Naive thymus-derived CD4-positive, alpha-beta T cell (primary cell): ENCODE data around the gene F13B. TPM values are rescaled to one million over a fixed set of nuclear protein-coding genes. Genes with fewer than 3 reads are reported as not detected.
"Not testable (repeated sequence)": the region's sequence is repeated elsewhere in the genome, so short reads cannot be mapped to it uniquely, and the experiment has no call there.

ENCODE experiments used
- ATAC-seq: fragments of 150-1000 bp; cut with Tn5 transposase; 2 replicates; pipeline ENCODE4 v1.10.0; 2021; ENCODE audit warnings: mild to moderate bottlenecking, moderate library complexity
- CTCF ChIA-PET: fragments of 350-600 bp; sonication (Branson Sonifier 250); formaldehyde crosslinking; loops from one replicate; lab custom pipeline; 2021; ENCODE audit warnings: antibody characterized with exemption; lab: Charles Lee
- POLR2A ChIA-PET: fragments of 350-600 bp; sonication (Branson Sonifier 250); formaldehyde crosslinking; loops from one replicate; lab custom pipeline; 2021; ENCODE audit warnings: antibody characterized with exemption, inconsistent platforms; lab: Charles Lee
- DNase-seq, 9 donors: peaks; one replicate each; pipeline versions ENCODE4 v3.0.0 to v3.0.0-alpha.2; 2020 to 2022; ENCODE audit warnings: mixed read lengths in 1 of 9
- H3K27ac ChIP-seq: one replicate; pipeline ENCODE4 v1.7.0; 2013; ENCODE audit warnings: mild to moderate bottlenecking, low read depth, low read length, moderate library complexity
- H3K27me3 ChIP-seq, 2 donors: one replicate each; pipeline ENCODE4 v1.7.0; 2013; ENCODE audit warnings: low read length in 2 of 2, mild to moderate bottlenecking in 2 of 2, moderate library complexity in 2 of 2; ENCODE audit not compliant: control insufficient read depth in 2 of 2, insufficient read depth in 2 of 2
- H3K36me3 ChIP-seq, 3 experiments: 1 replicate in 2 of 3; 2 replicates in 1 of 3; pipeline ENCODE4 v1.7.0; 2013; ENCODE audit warnings: low read length in 3 of 3, mild to moderate bottlenecking in 3 of 3, moderate library complexity in 1 of 3; ENCODE audit not compliant: insufficient read depth in 3 of 3, control insufficient read depth in 2 of 3
- H3K4me1 ChIP-seq, 2 donors: one replicate each; pipeline ENCODE4 v1.7.0; 2013; ENCODE audit warnings: low read length in 2 of 2, mild to moderate bottlenecking in 2 of 2, moderate library complexity in 1 of 2; ENCODE audit not compliant: control insufficient read depth in 2 of 2, insufficient read depth in 2 of 2
- H3K4me3 ChIP-seq: 2 replicates; pipeline ENCODE4 v1.7.0; 2013; ENCODE audit warnings: mild to moderate bottlenecking, low read length
- H3K9me3 ChIP-seq, 3 experiments: 1 replicate in 2 of 3; 2 replicates in 1 of 3; pipeline ENCODE4 v1.7.0; 2013; ENCODE audit warnings: low read length in 3 of 3; ENCODE audit not compliant: control insufficient read depth in 2 of 3
- H3K27ac Mint-ChIP-seq, 9 donors: one replicate each; pipeline ENCODE4 v1.8.0; 2020 to 2022; ENCODE audit warnings: mixed read lengths in 9 of 9, mild to moderate bottlenecking in 8 of 9, moderate library complexity in 5 of 9, inconsistent platforms in 2 of 9
- H3K27me3 Mint-ChIP-seq, 5 donors: one replicate each; pipeline ENCODE4 v1.8.0; 2021 to 2022; ENCODE audit warnings: mixed read lengths in 5 of 5, mild to moderate bottlenecking in 1 of 5
- H3K36me3 Mint-ChIP-seq, 5 donors: one replicate each; pipeline ENCODE4 v1.8.0; 2020 to 2022; ENCODE audit warnings: mixed read lengths in 5 of 5, mild to moderate bottlenecking in 3 of 5, inconsistent platforms in 1 of 5
- H3K4me1 Mint-ChIP-seq, 7 donors: one replicate each; pipeline ENCODE4 v1.8.0; 2020 to 2022; ENCODE audit warnings: mixed read lengths in 7 of 7, mild to moderate bottlenecking in 3 of 7, inconsistent platforms in 1 of 7
- H3K4me3 Mint-ChIP-seq, 10 donors: one replicate each; pipeline ENCODE4 v1.8.0; 2020 to 2022; ENCODE audit warnings: mild to moderate bottlenecking in 10 of 10, mixed read lengths in 10 of 10, moderate library complexity in 6 of 10, inconsistent platforms in 2 of 10
- H3K9me3 Mint-ChIP-seq, 11 donors: one replicate each; pipeline ENCODE4 v1.8.0; 2020 to 2022; ENCODE audit warnings: mixed read lengths in 11 of 11, mild to moderate bottlenecking in 4 of 11, inconsistent platforms in 1 of 11, moderate library complexity in 1 of 11
- intact Hi-C, 2 donors: fragments of 100-400 bp; cut with micrococcal nuclease; formaldehyde crosslinking; loops; one replicate each; pipeline ENCODE4 v1.15.1; 2023
- polyA plus RNA-seq, 2 donors: library from polyadenylated mRNA; unstranded; fragments of 300-500 nt; fragmentation: Illumina TruSeq; gene quantifications; one replicate each; pipeline ENCODE4 v1.2.3, GENCODE V29; 2021
- total RNA-seq, 6 experiments: library from RNA in 5 of 6; stranded (reverse) in 5 of 6; gene quantifications; 1 replicate in 5 of 6; 2 replicates in 1 of 6; pipeline ENCODE4 v1.2.3 and lab custom pipeline; 2021 to 2026

The F13B gene
- total and polyA plus RNA-seq, 7 experiments from 2014 or later: not detected

DNA sequence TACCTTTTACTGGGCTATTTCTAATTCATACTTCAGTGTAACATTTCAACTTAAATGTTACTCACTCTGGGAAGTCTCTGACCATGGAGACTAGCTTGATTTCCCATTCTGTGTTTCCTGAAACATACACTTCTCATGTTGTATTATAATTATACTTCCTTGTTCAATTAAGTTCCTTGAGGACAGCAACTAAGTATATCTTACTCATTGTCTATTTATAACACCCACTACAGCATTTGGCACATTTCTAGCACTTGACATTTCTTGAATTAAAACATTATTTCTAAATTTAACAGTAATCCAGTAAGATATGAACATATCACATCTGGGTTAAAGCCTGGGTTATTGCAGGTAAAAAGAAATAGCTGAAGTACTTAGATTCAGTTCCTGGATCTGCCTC, 32.4 kb upstream of the F13B start:
- DNase-seq: no peak
- Mint-ChIP-seq H3K9me3 (no peaks in the 10 kb centered on the region), H3K4me1 (peaks cover 7 to 48% (median 38%) of the 10 kb centered on the region in 7 donors), H3K4me3 (no peak overlapping the region), H3K27me3 (no peaks in the 10 kb centered on the region), H3K36me3 (peaks cover 0 to 50% (median 0%) of the 10 kb centered on the region in 5 donors), H3K27ac (no peak overlapping the region)
- no peaks in the 10 kb centered on the region for H3K36me3 ChIP-seq
- CTCF ChIA-PET: no interaction called here
- H3K4me3 ChIP-seq: no peak overlapping the region
- no peaks in the 10 kb centered on the region for H3K27me3 ChIP-seq
- intact Hi-C loops: no loop called here
- no peak for ATAC-seq
- POLR2A ChIA-PET: no interaction called here
- no peaks in the 10 kb centered on the region for H3K9me3 ChIP-seq
- H3K27ac ChIP-seq: no peak overlapping the region
- no peaks in the 10 kb centered on the region for H3K4me1 ChIP-seq

DNA sequence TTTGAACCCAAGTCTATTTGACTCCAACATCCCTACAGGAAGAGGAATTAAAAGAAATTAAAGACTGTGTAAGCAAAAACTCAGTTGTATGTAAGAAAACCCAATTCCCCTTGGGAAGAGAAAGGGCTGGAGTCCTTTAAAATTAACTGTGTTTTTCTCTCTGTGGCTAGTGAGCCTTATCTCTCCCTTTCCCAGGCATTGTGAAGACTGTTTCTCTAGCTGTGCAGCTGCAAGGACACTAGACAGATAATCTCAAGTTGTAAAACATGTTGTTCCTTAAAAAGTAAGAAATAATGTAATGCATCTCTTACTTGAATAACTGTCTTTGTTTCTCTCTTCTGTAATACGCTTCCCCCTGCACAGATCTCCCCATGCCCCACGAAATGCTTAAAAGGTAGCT, 29.9 kb upstream of the F13B start:
- H3K27ac ChIP-seq, H3K4me3 ChIP-seq, intact Hi-C loops, H3K27me3 ChIP-seq, H3K4me3 Mint-ChIP-seq, CTCF ChIA-PET, H3K9me3 Mint-ChIP-seq, POLR2A ChIA-PET, ATAC-seq, H3K36me3 ChIP-seq, H3K9me3 ChIP-seq, H3K4me1 ChIP-seq, H3K27me3 Mint-ChIP-seq, DNase-seq, H3K27ac Mint-ChIP-seq: not testable (repeated sequence)
- peaks cover 7 to 31% (median 23%) of the 10 kb centered on the region in 7 donors for H3K4me1 Mint-ChIP-seq
- peaks cover 0 to 40% (median 0%) of the 10 kb centered on the region in 5 donors for H3K36me3 Mint-ChIP-seq

DNA sequence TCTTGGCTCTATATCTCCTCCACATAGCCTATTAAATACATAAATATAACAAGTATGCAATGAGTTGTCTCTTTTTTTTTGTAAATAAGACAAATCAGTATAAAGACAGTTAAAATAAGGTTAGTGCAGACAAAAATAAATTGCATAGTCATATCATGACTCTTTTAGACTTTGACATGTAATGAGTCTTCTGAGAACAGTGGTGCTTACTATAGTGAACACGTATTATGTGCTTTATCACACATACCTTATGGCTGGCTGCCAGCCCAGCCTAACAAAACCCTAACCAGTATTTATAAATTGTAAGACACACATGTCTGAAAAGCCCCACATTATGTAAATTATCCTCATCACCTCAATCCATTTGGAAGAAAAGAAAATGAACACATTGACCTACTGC, 29.1 kb upstream of the F13B start:
- peaks cover 2 to 22% (median 15%) of the 10 kb centered on the region in 7 donors for H3K4me1 Mint-ChIP-seq
- H3K36me3 Mint-ChIP-seq: peaks cover 0 to 34% (median 0%) of the 10 kb centered on the region in 5 donors
- H3K9me3 ChIP-seq: no peaks in the 10 kb centered on the region
- no peaks in the 10 kb centered on the region for H3K4me1 ChIP-seq
- no peak for DNase-seq
- intact Hi-C loops: no loop called here
- no peak overlapping the region for H3K27ac ChIP-seq
- POLR2A ChIA-PET: no interaction called here
- no peak overlapping the region for H3K4me3 Mint-ChIP-seq
- H3K4me3 ChIP-seq: no peak overlapping the region
- no peaks in the 10 kb centered on the region for H3K36me3 ChIP-seq
- H3K27me3 ChIP-seq: no peaks in the 10 kb centered on the region
- CTCF ChIA-PET: interaction anchor here (0.6 kb wide), 1 partner anchor 202 kb away, joined by 3 read pairs; no protein-coding TSS in a partner anchor
- no peak for ATAC-seq
- no peaks in the 10 kb centered on the region for H3K27me3 Mint-ChIP-seq
- no peak overlapping the region for H3K27ac Mint-ChIP-seq
- no peaks in the 10 kb centered on the region for H3K9me3 Mint-ChIP-seq

DNA sequence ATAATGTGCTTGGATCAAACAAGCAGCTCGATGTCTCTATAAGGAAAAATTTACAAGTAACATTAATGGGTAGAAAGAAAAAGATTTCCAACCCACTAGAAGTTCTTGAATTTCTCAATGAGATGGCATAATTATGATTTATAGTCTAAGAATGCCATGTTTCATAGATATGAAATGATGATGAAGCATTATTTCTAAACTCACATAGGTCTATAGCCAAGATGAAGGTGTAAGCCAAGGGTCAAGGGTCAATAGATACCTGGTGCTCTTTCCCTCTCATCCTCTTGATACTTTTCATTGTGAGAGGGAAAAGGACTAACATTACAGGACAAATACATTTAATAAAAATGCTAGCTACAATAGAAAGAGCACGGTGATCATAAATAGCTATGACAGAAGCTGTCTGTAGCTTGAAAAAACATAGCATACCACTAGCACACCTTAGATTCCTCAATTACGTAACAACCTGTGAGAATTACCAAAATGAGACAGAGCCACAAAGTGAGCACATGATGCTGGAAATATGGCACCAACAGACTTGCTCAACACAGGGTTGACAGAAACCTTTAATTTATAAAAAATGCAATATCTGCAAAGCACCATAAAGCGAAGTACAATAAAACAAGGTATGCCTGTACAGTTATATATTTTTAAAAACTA, 26.3 kb upstream of the F13B start:
- Histone ChIP-seq H3K4me1 (no peaks in the 10 kb centered on the region), H3K36me3 (no peaks in the 10 kb centered on the region), H3K27me3 (no peaks in the 10 kb centered on the region), H3K4me3 (no peak overlapping the region), H3K9me3 (no peaks in the 10 kb centered on the region), H3K27ac (no peak overlapping the region)
- ChIA-PET CTCF (no interaction called here), POLR2A (no interaction called here)
- DNase-seq (no peak), ATAC-seq (no peak)
- no peaks in the 10 kb centered on the region for H3K9me3 Mint-ChIP-seq
- no peak overlapping the region for H3K4me3 Mint-ChIP-seq
- peaks cover 0 to 33% (median 0%) of the 10 kb centered on the region in 5 donors for H3K36me3 Mint-ChIP-seq
- H3K4me1 Mint-ChIP-seq: no peaks in the 10 kb centered on the region
- H3K27ac Mint-ChIP-seq: no peak overlapping the region
- intact Hi-C loops: no loop called here
- H3K27me3 Mint-ChIP-seq: no peaks in the 10 kb centered on the region

DNA sequence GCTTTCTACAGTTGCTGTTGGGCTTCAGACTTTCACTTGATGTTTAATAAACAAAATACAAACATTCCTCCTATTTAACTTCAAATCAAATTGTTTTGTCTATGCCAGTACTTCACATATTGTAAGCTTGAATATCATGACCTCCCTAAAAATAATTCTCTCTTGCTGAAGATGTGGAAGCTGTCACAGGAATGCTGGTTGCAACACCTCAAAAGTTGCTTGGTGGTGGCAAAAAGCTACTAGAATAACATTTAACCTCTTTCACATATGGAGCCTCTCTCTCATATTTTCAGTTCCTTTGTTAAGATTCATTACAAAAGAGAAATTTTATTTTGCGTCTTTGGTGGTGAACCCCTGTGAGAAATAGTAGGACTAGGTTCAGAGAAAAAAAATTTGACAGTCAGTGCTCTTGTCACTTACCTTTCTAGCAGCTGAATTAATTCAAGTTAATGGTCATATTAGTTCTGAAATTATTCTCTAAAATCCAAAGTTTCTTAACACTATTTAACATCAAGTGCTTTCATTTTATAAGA, 25.5 kb upstream of the F13B start:
- H3K27me3 ChIP-seq: no peaks in the 10 kb centered on the region
- H3K36me3 Mint-ChIP-seq: peaks cover 0 to 35% (median 0%) of the 10 kb centered on the region in 5 donors

DNA sequence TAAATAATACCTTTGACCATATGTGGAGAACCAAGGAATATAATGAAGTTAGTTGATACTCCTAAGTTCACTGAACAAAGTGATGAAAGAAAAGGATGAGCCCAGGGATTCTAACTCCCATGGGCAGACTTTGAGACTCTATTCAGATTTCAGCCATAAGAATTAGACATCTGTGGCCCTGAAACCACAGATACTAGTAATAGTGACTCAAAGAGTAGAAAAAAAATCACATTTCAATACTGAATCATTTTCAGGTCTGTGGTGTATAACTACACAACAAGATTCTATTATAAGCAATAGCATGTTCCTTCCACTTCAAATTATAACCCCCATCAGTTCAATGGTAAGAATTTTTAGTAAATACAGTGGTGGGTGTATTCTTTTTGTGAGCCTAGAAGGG, 16.4 kb upstream of the F13B start:
- no peak overlapping the region for H3K27ac Mint-ChIP-seq
- H3K4me3 Mint-ChIP-seq: no peak overlapping the region
- Histone ChIP-seq H3K4me3 (no peak overlapping the region), H3K27me3 (no peaks in the 10 kb centered on the region), H3K36me3 (no peaks in the 10 kb centered on the region), H3K27ac (no peak overlapping the region), H3K9me3 (peaks cover 0 to 8% (median 0%) of the 10 kb centered on the region in 3 experiments), H3K4me1 (no peaks in the 10 kb centered on the region)
- intact Hi-C loops: no loop called here
- no peaks in the 10 kb centered on the region for H3K4me1 Mint-ChIP-seq
- peaks cover 0 to 34% (median 13%) of the 10 kb centered on the region in 11 donors for H3K9me3 Mint-ChIP-seq
- POLR2A ChIA-PET: no interaction called here
- DNase-seq: no peak
- CTCF ChIA-PET: no interaction called here
- ATAC-seq: no peak
- peaks cover 0 to 56% (median 7%) of the 10 kb centered on the region in 5 donors for H3K36me3 Mint-ChIP-seq
- H3K27me3 Mint-ChIP-seq: peaks cover 0 to 8% (median 5%) of the 10 kb centered on the region in 5 donors

More for the DNA sequence above, 25.5 kb upstream of the F13B start:
- no peaks in the 10 kb centered on the region for H3K4me1 ChIP-seq
- Mint-ChIP-seq H3K27me3 (no peaks in the 10 kb centered on the region), H3K9me3 (no peaks in the 10 kb centered on the region), H3K27ac (no peak overlapping the region), H3K4me1 (no peaks in the 10 kb centered on the region), H3K4me3 (no peak overlapping the region)
- no peak for DNase-seq
- intact Hi-C loops: no loop called here
- ATAC-seq: no peak
- POLR2A ChIA-PET: no interaction called here
- CTCF ChIA-PET: interaction anchor here (0.7 kb wide), 1 partner anchor 13 kb away, joined by 3 read pairs; no protein-coding TSS in a partner anchor
- H3K9me3 ChIP-seq: no peaks in the 10 kb centered on the region
- H3K4me3 ChIP-seq: no peak overlapping the region
- no peak overlapping the region for H3K27ac ChIP-seq
- no peaks in the 10 kb centered on the region for H3K36me3 ChIP-seq
